Stimulated activated CD4-positive, alpha-beta T cell treated with anti-CD3 and anti-CD28 coated beads, Interleukin-2, amount 100 ng/mL, for 4 hours (primary cell): Measurements from ENCODE around the gene EHMT1.
"Not testable (repeated sequence)": the region's sequence is repeated elsewhere in the genome, so short reads cannot be mapped to it uniquely, and the experiment has no call there.

Source experiments
- DNase-seq: peaks from one replicate; pipeline ENCODE4 v3.0.0-alpha.2; 2020; ENCODE audit warnings: low read depth

The EHMT1 gene

GRCh38 chr9:137615387-137615871 lies 3.4 kb upstream of the EHMT1 start:
- DNase-seq, result no peak

- no peak for DNase-seq
Measured at GRCh38 chr9:137619240-137620047, 639 bp downstream of the EHMT1 start.

GRCh38 chr9:137620048-137620405 lies 1.2 kb downstream of the EHMT1 start:
- no peak for DNase-seq

- DNase-seq, result no peak
Measured at GRCh38 chr9:137620581-137620980, 1.8 kb downstream of the EHMT1 start.

GRCh38 chr9:137621131-137621757 lies 2.4 kb downstream of the EHMT1 start:
- no peak for DNase-seq

- DNase-seq, result not testable (repeated sequence)
Measured at GRCh38 chr9:137622211-137622610, 3.4 kb downstream of the EHMT1 start.

GRCh38 chr9:137626464-137626863 lies 7.7 kb downstream of the EHMT1 start:
- no peak for DNase-seq

- DNase-seq, result not testable (repeated sequence)
Measured at GRCh38 chr9:137627406-137627805, 8.6 kb downstream of the EHMT1 start.

- DNase-seq, result no peak
Measured at GRCh38 chr9:137630126-137630525, 11.3 kb downstream of the EHMT1 start.

GRCh38 chr9:137630679-137631078 lies 11.9 kb downstream of the EHMT1 start:
- no peak for DNase-seq

GRCh38 chr9:137631345-137632229 lies 12.8 kb downstream of the EHMT1 start:
- no peak for DNase-seq

GRCh38 chr9:137632230-137633161 lies 13.7 kb downstream of the EHMT1 start:
- DNase-seq, result no peak

- no peak for DNase-seq
Measured at GRCh38 chr9:137634016-137634415, 15.2 kb downstream of the EHMT1 start.

GRCh38 chr9:137638680-137639079 lies 19.9 kb downstream of the EHMT1 start:
- DNase-seq, result no peak

GRCh38 chr9:137639303-137640051 lies 20.7 kb downstream of the EHMT1 start:
- DNase-seq, result no peak

GRCh38 chr9:137640862-137641261 lies 22.1 kb downstream of the EHMT1 start:
- no peak for DNase-seq

- no peak for DNase-seq
Measured at GRCh38 chr9:137642118-137642601, 23.4 kb downstream of the EHMT1 start.

GRCh38 chr9:137642892-137643291 lies 24.1 kb downstream of the EHMT1 start:
- DNase-seq, result no peak

- no peak for DNase-seq
Measured at GRCh38 chr9:137643921-137644320, 25.1 kb downstream of the EHMT1 start.

- DNase-seq, result no peak
Measured at GRCh38 chr9:137645211-137645610, 26.4 kb downstream of the EHMT1 start.
